PC-9 (cell line): ENCODE data around the gene SKAP2. TPM values are rescaled to one million over a fixed set of nuclear protein-coding genes. Genes with fewer than 3 reads are reported as not detected.

Source experiments
- BruUV-seq: library from RNA; stranded (reverse); fragments of 400-500 nt; replicated peaks from 2 replicates; lab custom pipeline; 2021; lab: Mats Ljungman, UMichigan
- CTCF ChIA-PET: fragments of 300-600 bp; sonication (Branson Sonifier 250); formaldehyde crosslinking; loops from one replicate; lab custom pipeline; 2022; ENCODE audit warnings: antibody characterized with exemption; lab: Charles Lee
- POLR2A ChIA-PET: fragments of 300-600 bp; sonication (Branson Sonifier 250); formaldehyde crosslinking; loops from one replicate; lab custom pipeline; 2022; ENCODE audit warnings: antibody characterized with exemption; ENCODE audit not compliant: unreplicated experiment; lab: Charles Lee
- DNase-seq, 2 experiments: peaks; one replicate each; pipeline versions ENCODE4 v3.0.0 to v3.0.0-alpha.2; 2015 to 2022; ENCODE audit warnings: mixed read lengths in 1 of 2
- H2AFZ ChIP-seq: fragments of 200-600 bp; sonication (generic); 2 replicates; pipeline ENCODE4 v1.8.1; 2017; ENCODE audit warnings: antibody characterized with exemption
- H3F3A ChIP-seq: fragments of 200-600 bp; sonication (generic); 2 replicates; pipeline ENCODE4 v1.8.1; 2017; ENCODE audit warnings: antibody characterized with exemption, mild to moderate bottlenecking, low read depth; ENCODE audit not compliant: insufficient read depth
- H3K27ac ChIP-seq: fragments of 200-600 bp; sonication (generic); 2 replicates; pipeline ENCODE4 v1.6.1; 2016; ENCODE audit warnings: mixed run types
- H3K27me3 ChIP-seq: fragments of 200-600 bp; sonication (generic); 2 replicates; pipeline ENCODE4 v1.6.1; 2016; ENCODE audit warnings: low read depth, mixed run types; ENCODE audit not compliant: insufficient read depth
- H3K36me3 ChIP-seq: fragments of 200-600 bp; sonication (generic); 2 replicates; pipeline ENCODE4 v1.6.1; 2016; ENCODE audit warnings: low read depth, mixed run types
- H3K4me1 ChIP-seq: fragments of 200-600 bp; sonication (generic); replicated peaks from 2 replicates; pipeline ENCODE4 v1.6.1; 2016; ENCODE audit warnings: mixed run types; ENCODE audit not compliant: insufficient read depth
- H3K4me2 ChIP-seq: fragments of 200-600 bp; sonication (generic); 2 replicates; pipeline ENCODE4 v1.6.1; 2017; ENCODE audit warnings: mixed run types
- H3K4me3 ChIP-seq: fragments of 200-600 bp; sonication (generic); 2 replicates; pipeline ENCODE4 v1.6.1; 2016; ENCODE audit warnings: mixed run types
- H3K79me2 ChIP-seq: fragments of 200-600 bp; sonication (generic); 2 replicates; pipeline ENCODE4 v1.6.1; 2017; ENCODE audit warnings: low read depth, mixed run types
- H3K9me2 ChIP-seq: fragments of 200-600 bp; sonication (generic); 2 replicates; pipeline ENCODE4 v1.8.1; 2017; ENCODE audit warnings: mild to moderate bottlenecking; ENCODE audit not compliant: insufficient read depth
- H3K9me3 ChIP-seq: fragments of 200-600 bp; sonication (generic); 2 replicates; pipeline ENCODE4 v1.8.1; 2016; ENCODE audit warnings: low read depth; ENCODE audit not compliant: insufficient read depth
- H4K20me1 ChIP-seq: fragments of 200-600 bp; sonication (generic); 2 replicates; pipeline ENCODE4 v1.8.1; 2017; ENCODE audit not compliant: insufficient read depth
- CTCF ChIP-seq: fragments of 200-600 bp; sonication (generic); conservative IDR thresholded peaks from 2 replicates; pipeline ENCODE4 v1.6.1; 2017; ENCODE audit warnings: mixed run types, antibody characterized with exemption, mild to moderate bottlenecking, moderate library complexity
- EZH2 ChIP-seq: fragments of 200-600 bp; sonication (generic); IDR thresholded peaks from 2 replicates; pipeline ENCODE4 v1.8.0; 2017; ENCODE audit warnings: antibody characterized with exemption, low read depth
- intact Hi-C: fragments of 100-400 bp; cut with micrococcal nuclease; formaldehyde crosslinking; loops from one replicate; pipeline ENCODE4 v1.10.0; 2022; ENCODE audit not compliant: unreplicated experiment
- total RNA-seq: library from RNA; stranded (reverse); gene quantifications from 2 replicates; pipeline ENCODE4 v1.2.3, GENCODE V29; 2021

Gene SKAP2
- total RNA-seq, 1 experiment from 2014 or later = 74.9 TPM

DNA sequence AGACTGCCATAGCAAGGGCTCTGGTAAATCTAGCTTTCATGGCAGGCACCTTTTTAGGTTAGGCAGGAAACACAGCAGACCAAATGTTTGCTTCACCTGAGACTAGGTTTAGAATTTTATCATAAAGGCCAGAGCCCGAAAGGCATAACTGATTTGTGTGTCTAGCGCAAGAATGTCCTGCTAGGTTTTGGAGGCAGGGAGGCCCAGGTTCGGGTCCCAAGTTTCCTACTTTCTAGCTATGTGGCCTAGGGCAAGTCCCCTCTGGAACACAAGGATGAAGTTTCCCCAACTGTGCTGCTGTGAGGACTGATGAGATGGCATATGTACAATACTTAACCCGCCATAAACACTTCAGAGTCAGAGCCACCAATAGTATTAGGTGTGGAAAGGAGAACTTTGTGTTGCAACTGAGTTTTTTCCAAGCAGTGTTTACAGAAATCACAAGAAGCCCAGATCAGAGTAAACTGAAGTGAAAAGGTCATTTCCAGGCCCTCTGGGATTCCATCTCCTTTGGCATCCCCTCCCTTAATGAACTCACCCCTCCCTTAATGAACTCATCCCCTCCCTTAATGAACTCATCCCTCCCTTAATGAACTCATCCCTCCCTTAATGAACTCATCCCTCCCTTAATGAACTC is 244.9 kb downstream of the SKAP2 start:
- no peak overlapping the region for H3K4me3 ChIP-seq
- no peaks in the 10 kb centered on the region for H3K9me2 ChIP-seq
- H3K9me3 ChIP-seq = no peaks in the 10 kb centered on the region
- TF ChIP-seq CTCF (no peak), EZH2 (no peak)
- no peaks in the 10 kb centered on the region for H4K20me1 ChIP-seq
- intact Hi-C loops = no loop called here
- H3K4me2 ChIP-seq = no peak overlapping the region
- H3K27ac ChIP-seq = no peak overlapping the region
- H2AFZ ChIP-seq = no peak overlapping the region
- CTCF ChIA-PET = no interaction called here
- H3K27me3 ChIP-seq = no peaks in the 10 kb centered on the region
- no peaks in the 10 kb centered on the region for H3F3A ChIP-seq
- POLR2A ChIA-PET = no interaction called here
- no peaks in the 10 kb centered on the region for H3K79me2 ChIP-seq
- H3K36me3 ChIP-seq = no peaks in the 10 kb centered on the region
- BruUV-seq = no TSS peak
- DNase-seq = no peak
- no peaks in the 10 kb centered on the region for H3K4me1 ChIP-seq

DNA sequence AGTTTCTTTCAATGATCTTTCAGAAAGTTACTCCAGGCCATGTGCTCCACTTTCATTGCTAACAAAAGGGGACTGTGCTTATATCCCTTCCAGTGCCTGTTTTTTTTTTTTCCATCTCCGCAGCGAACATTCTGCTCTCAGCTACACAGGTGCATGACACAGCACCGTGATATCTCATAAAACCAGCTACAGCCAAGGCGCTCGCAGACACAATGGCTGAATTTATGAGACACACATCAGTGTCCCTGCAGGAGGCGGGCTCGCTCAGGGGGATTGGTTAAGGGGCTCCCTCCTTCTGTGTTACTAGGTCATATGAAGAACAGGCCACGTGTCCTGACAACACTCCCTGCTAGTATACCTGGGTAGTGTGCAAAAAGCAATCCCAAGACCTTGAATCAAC is 245.5 kb downstream of the SKAP2 start:
- Histone ChIP-seq H3K27ac (no peak overlapping the region), H3K79me2 (no peaks in the 10 kb centered on the region), H4K20me1 (no peaks in the 10 kb centered on the region), H3K27me3 (no peaks in the 10 kb centered on the region), H3F3A (no peaks in the 10 kb centered on the region), H3K9me2 (no peaks in the 10 kb centered on the region), H3K4me1 (no peaks in the 10 kb centered on the region), H3K4me2 (no peak overlapping the region), H3K4me3 (no peak overlapping the region), H3K9me3 (no peaks in the 10 kb centered on the region), H3K36me3 (no peaks in the 10 kb centered on the region), H2AFZ (no peak overlapping the region)
- ChIA-PET POLR2A (no interaction called here), CTCF (no interaction called here)
- no peak for DNase-seq
- intact Hi-C loops = no loop called here
- no peak for TF ChIP-seq CTCF
- no peak for TF ChIP-seq EZH2
- BruUV-seq = no TSS peak

DNA sequence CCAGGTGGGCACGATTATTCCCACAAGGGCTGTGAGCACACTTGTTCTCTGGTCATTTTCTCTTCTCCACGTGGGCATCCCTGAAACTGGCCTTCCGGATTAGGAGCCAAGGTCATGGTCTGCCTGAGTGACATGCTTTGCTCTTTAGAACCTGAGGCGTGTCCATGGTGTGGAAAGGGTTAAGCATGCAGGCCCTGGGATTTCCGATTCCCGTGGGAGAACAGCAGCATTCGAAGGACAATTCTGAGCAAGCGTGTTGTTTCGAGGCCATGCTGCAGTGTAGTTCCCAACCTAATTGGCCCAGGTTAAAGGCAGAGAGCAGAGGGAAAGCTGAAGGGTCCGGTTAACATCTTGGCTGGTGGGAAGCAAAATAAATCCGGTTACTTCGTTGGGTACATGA is 245.9 kb downstream of the SKAP2 start:
- BruUV-seq = no TSS peak
- Histone ChIP-seq H2AFZ (no peak overlapping the region), H3K36me3 (no peaks in the 10 kb centered on the region), H3F3A (no peaks in the 10 kb centered on the region), H3K9me2 (no peaks in the 10 kb centered on the region), H3K79me2 (no peaks in the 10 kb centered on the region), H3K4me2 (no peak overlapping the region), H3K27me3 (no peaks in the 10 kb centered on the region), H3K27ac (no peak overlapping the region), H3K9me3 (no peaks in the 10 kb centered on the region), H4K20me1 (no peaks in the 10 kb centered on the region), H3K4me1 (no peaks in the 10 kb centered on the region), H3K4me3 (no peak overlapping the region)
- CTCF ChIA-PET = no interaction called here
- intact Hi-C loops = no loop called here
- POLR2A ChIA-PET = interaction anchor here (0.6 kb wide), 1 partner anchor 535 kb away, joined by 7 read pairs; no protein-coding TSS in a partner anchor
- DNase-seq = no peak
- TF ChIP-seq EZH2 = no peak
- TF ChIP-seq CTCF = no peak

Other genes with a start within 250 kb of the SKAP2 start
- gene HOXA1, start 231.4 kb upstream of the SKAP2 start, total RNA-seq = 2.0 and 2.2 TPM in 2 replicates
- 6.1 and 6.5 TPM in 2 replicates for gene HOXA2, start 238.1 kb upstream of the SKAP2 start, total RNA-seq